GM12878 (cell line): ENCODE results near the gene RRBP1. TPM values are rescaled to one million over a fixed set of nuclear protein-coding genes. Genes with fewer than 3 reads are reported as not detected.

Experiments used
- ATAC-seq: fragments of 200-7000 bp; cut with Tn5 transposase; 3 replicates; pipeline ENCODE4 v1.9.1; 2020; ENCODE audit warnings: mild to moderate bottlenecking, moderate library complexity
- BruUV-seq: library from RNA; stranded (reverse); fragments of 400-500 nt; replicated peaks from 2 replicates; lab custom pipeline; 2021; lab: Mats Ljungman, UMichigan
- CTCF ChIA-PET: fragments of 300-600 bp; sonication (Branson Sonifier 250); formaldehyde crosslinking; extraction: SDS; loops from one replicate; lab custom pipeline; 2021; ENCODE audit warnings: inconsistent platforms; lab: Yijun Ruan, JAX
- POLR2A ChIA-PET: fragments of 350-600 bp; formaldehyde crosslinking; extraction: SDS; loops from one replicate; lab custom pipeline; 2021; ENCODE audit warnings: inconsistent platforms; lab: Charles Lee
- RAD21 ChIA-PET: fragments of 300-600 bp; sonication (Branson Sonifier 250); formaldehyde crosslinking; loops from one replicate; lab custom pipeline; 2023; ENCODE audit warnings: antibody characterized with exemption; ENCODE audit not compliant: unreplicated experiment; lab: Charles Lee
- SMC1A ChIA-PET: fragments of 300-600 bp; sonication (Branson Sonifier 250); formaldehyde crosslinking; loops from one replicate; lab custom pipeline; 2023; ENCODE audit not compliant: unreplicated experiment, uncharacterized antibody; lab: Charles Lee
- DNase-seq: peaks from one replicate; pipeline ENCODE4 v3.0.0-alpha.2; 2011; ENCODE audit warnings: low read depth, low spot score
- FAIRE-seq: peaks from 3 replicates; lab custom pipeline; 2011; peaks lifted over from hg19 to GRCh38; lab: Jason Lieb, UNC
- H2AFZ ChIP-seq: 2 replicates; pipeline ENCODE4 v1.6.0; 2011; ENCODE audit warnings: low read depth, low read length, control low read depth; ENCODE audit not compliant: control insufficient read depth
- H3K27ac ChIP-seq: 2 replicates; pipeline ENCODE4 v1.5.1; 2011; ENCODE audit warnings: control low read depth; ENCODE audit not compliant: control insufficient read depth, insufficient read depth
- H3K27me3 ChIP-seq, 2 experiments: replicated peaks in 1 of 2; 2 replicates each; pipeline versions ENCODE4 v1.6.0 to v1.6.1; 2011; ENCODE audit warnings: low read length in 1 of 2; ENCODE audit not compliant: control insufficient read depth in 2 of 2, insufficient read depth in 2 of 2
- H3K36me3 ChIP-seq, 2 experiments: 2 replicates each; pipeline ENCODE4 v1.5.1; 2011; ENCODE audit warnings: low read length in 1 of 2; ENCODE audit not compliant: control insufficient read depth in 2 of 2, insufficient read depth in 2 of 2
- H3K4me1 ChIP-seq: 2 replicates; pipeline ENCODE4 v1.6.1; 2011; ENCODE audit warnings: mild to moderate bottlenecking, low read length, moderate library complexity, mixed read lengths; ENCODE audit not compliant: control insufficient read depth, insufficient read depth
- H3K4me2 ChIP-seq: 2 replicates; pipeline ENCODE4 v1.6.0; 2011; ENCODE audit warnings: control low read depth; ENCODE audit not compliant: control insufficient read depth, insufficient read depth
- H3K4me3 ChIP-seq: fragments of 200-600 bp; sonication (generic); 2 replicates; pipeline ENCODE4 v1.5.1; 2016
- H3K79me2 ChIP-seq: 2 replicates; pipeline ENCODE4 v1.6.0; 2011; ENCODE audit warnings: low read length; ENCODE audit not compliant: control insufficient read depth, insufficient read depth
- H3K9ac ChIP-seq: 2 replicates; pipeline ENCODE4 v1.8.0; 2011; ENCODE audit warnings: low read length, control low read depth, mixed read lengths; ENCODE audit not compliant: control insufficient read depth, insufficient read depth
- H3K9me3 ChIP-seq: replicated peaks from 3 replicates; pipeline ENCODE4 v1.5.1; 2011; ENCODE audit warnings: mild to moderate bottlenecking, low read length; ENCODE audit not compliant: control insufficient read depth, insufficient read depth
- H4K20me1 ChIP-seq: 2 replicates; pipeline ENCODE4 v1.6.0; 2011; ENCODE audit not compliant: control insufficient read depth, insufficient read depth
- KLF5 ChIP-seq: fragments of 450-650 bp; IDR thresholded peaks from 2 replicates; pipeline ENCODE4 v1.6.1; 2014; ENCODE audit warnings: mild to moderate bottlenecking; ENCODE audit not compliant: partially characterized antibody
- ZBTB40 ChIP-seq: fragments of 450-650 bp; IDR thresholded peaks from 2 replicates; pipeline ENCODE4 v1.6.1; 2016; ENCODE audit warnings: mild to moderate bottlenecking, moderate library complexity, borderline replicate concordance
- WGBS: methylation state at CpG from one replicate; pipeline ENCODE4 v1.1.6; 2016; ENCODE audit warnings: low lambda C conversion rate; ENCODE audit not compliant: insufficient replicate concordance, insufficient coverage; ENCODE audit errors: missing lambda C conversion rate; 5-methylcytosine and 5-hydroxymethylcytosine counted together
- in situ Hi-C: fragments of 300-500 bp; cut with MboI; formaldehyde crosslinking; loops from 9 replicates; pipeline ENCODE4 v1.14.3; 2018; ENCODE audit warnings: mixed read lengths
- intact Hi-C: fragments of 100-400 bp; cut with micrococcal nuclease; formaldehyde crosslinking; loops from one replicate; pipeline ENCODE4 v1.14.2; 2022; ENCODE audit not compliant: unreplicated experiment
- polyA plus RNA-seq, 11 experiments: library from polyadenylated mRNA; depleted of rRNA in 4 of 11; unstranded in 6 of 11; stranded (reverse) in 5 of 11; fragments of >200 nt; fragmentation: Nextera tagmentation in 4 of 11; fragmentation: Illumina TruSeq in 1 of 11; extraction: Ambion mirVana in 4 of 11; extraction: Trizol in 1 of 11; gene quantifications; 1 replicate in 1 of 11; 2 replicates in 10 of 11; pipeline versions ENCODE4 v1.2.1 to v1.2.3, GENCODE V29; 2011 to 2016; ENCODE audit warnings: inconsistent platforms in 2 of 11, missing spikeins in 2 of 11, low read depth in 1 of 11
- total RNA-seq, 4 experiments: library from RNA; depleted of rRNA in 3 of 4; stranded (reverse); fragments of >200 nt in 3 of 4; fragmentation: Illumina TruSeq in 1 of 4; extraction: Trizol in 1 of 4; gene quantifications; 2 replicates each; pipeline versions ENCODE4 v1.2.1 to v1.2.3, GENCODE V29; 2013 to 2021

RRBP1 gene
- total and polyA plus RNA-seq, 10 of the 15 experiments (the other 5 are each of a cell fraction or from before 2014, with no cell fraction given): 1.2 to 57.4 (median 24.6) TPM

GRCh38 chr20:17566345-17566744 lies 115.7 kb downstream of the RRBP1 start:
- ChIA-PET POLR2A (no interaction called here), CTCF (no interaction called here), SMC1A (interaction anchor here (0.6 to 0.7 kb wide), 2 partner anchors 29 to 77 kb away, joined by 4 read pairs; no protein-coding TSS in a partner anchor), RAD21 (no interaction called here)
- BruUV-seq: no TSS peak
- no peak overlapping the region for H3K9ac ChIP-seq
- no peak overlapping the region for H2AFZ ChIP-seq
- TF ChIP-seq KLF5 (no peak), ZBTB40 (no peak)
- H3K4me3 ChIP-seq: no peak overlapping the region
- ATAC-seq (no peak), FAIRE-seq (no peak), DNase-seq (no peak)
- H3K36me3 ChIP-seq: no peaks in the 10 kb centered on the region
- peaks cover 4% of the 10 kb centered on the region; the same call in 1 of the 2 replicates for H3K4me1 ChIP-seq
- no peaks in the 10 kb centered on the region for H3K9me3 ChIP-seq
- H3K4me2 ChIP-seq: no peak overlapping the region
- no peak overlapping the region for H3K27ac ChIP-seq
- no peaks in the 10 kb centered on the region for H3K27me3 ChIP-seq
- H4K20me1 ChIP-seq: no peaks in the 10 kb centered on the region
- intact Hi-C loops (no loop called here), in situ Hi-C loops (no loop called here)
- 18% methylated on average over 3 of the region's 3 CpGs for WGBS
- peaks cover 6% of the 10 kb centered on the region for H3K79me2 ChIP-seq
